HG03558 (cell line): ENCODE results near the gene SYT1.

Source experiments
- ATAC-seq: cut with Tn5 transposase; IDR thresholded peaks from one replicate; pipeline ENCODE4 v1.9.1; 2021; ENCODE audit warnings: moderate number of reproducible peaks; ENCODE audit not compliant: unreplicated experiment; ENCODE audit errors: extremely low read depth

The SYT1 gene

GRCh38 chr12:78888568-78888967, 24.0 kb downstream of the SYT1 start:
- ATAC-seq: peak; percentile 86

DNA sequence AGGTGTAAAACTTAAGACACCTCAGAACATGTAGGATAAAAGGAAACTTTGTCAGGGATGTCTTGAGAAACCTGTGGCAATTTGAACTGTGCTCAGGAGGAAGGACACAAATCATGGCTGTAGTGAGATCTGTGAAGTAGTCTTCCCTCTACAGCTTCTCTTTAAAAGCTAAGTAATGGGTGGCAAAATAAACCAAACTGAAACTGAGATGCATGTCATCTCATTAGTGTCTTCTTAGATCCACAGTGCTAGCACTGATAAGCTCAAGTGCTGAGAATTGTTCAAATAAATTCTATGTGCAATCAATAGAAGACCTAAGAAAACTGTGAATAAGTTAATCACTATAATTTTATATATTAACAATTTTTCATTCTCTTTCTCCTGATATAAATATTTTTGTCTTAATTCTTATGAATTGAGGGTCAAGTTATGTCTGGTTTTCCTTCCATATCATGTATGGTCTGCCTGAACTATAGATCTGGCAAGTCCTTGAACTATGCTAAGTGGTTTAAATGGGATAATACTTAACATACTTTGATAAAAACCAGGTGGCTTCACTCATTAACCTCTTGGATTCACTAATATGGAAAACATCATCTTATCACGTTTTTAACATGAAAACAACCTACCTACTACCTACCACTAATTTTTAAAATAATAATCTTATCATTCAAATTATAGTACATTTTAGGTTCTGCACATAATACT, 27.2 kb downstream of the SYT1 start:
- ATAC-seq: no peak

- ATAC-seq: no peak
Measured at GRCh38 chr12:78898416-78898815, 33.8 kb downstream of the SYT1 start.

- ATAC-seq: no peak
Measured at GRCh38 chr12:78914859-78915331, 50.3 kb downstream of the SYT1 start.

GRCh38 chr12:78916845-78917480, 52.4 kb downstream of the SYT1 start:
- no peak for ATAC-seq

- no peak for ATAC-seq
Measured at GRCh38 chr12:78917513-78917912, 52.9 kb downstream of the SYT1 start.

DNA sequence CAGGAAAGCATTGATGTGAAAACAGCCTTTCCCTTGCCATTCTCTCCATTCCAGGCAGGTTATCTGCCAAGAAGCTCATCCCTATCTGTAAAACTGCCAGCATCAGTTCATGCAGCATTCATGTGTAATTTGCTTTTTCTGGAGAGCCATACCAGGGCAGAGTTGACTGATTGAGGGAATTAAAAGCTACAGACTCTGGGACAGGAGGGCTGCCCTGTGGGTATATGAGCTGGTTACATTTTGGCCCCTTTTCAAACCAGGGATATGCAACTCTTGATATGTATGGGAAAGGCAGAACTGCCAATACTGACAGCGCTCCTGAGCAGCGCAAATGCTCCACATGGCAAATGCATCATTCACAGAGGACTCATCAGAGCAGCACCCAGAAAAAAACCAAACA, 53.7 kb downstream of the SYT1 start:
- ATAC-seq: no peak

DNA sequence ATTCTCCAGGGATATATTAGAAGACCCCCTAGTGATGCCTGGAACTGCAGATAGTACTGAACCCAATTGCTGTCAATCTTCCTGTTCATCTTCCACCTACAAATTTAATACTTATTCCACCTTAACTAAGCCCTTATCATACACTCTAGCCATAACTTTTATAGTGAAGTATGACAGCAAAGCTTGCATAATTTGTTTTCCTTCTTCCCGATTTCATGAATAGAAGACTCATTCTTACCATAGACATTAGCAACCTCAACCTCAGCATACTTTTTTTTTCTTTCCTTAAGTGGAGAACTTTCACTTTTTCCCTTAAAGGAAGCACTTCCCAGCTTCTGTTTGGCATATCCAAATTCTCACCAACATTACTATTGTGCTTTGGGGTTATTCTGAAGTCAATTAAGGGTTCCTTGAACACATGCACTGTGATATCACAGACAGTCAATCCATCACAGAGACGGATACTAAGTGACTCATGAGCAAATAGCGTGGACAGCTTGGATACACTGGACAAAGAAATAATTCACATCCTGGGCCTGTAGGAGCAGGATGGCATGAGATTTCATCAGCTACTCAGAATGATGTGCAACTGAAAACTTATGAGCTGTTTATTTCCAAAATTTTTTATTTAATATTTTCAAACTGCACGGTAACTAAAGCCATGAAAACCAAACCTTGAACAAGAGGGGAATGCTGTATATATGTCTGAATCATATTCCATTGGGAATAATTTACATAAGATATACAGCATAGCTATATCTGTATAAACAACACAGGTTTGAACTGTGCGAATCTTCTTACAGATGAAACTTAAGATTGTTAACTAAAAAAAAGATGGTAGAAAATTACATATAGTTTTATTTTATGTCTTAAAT, 63.9 kb downstream of the SYT1 start:
- ATAC-seq: no peak

DNA sequence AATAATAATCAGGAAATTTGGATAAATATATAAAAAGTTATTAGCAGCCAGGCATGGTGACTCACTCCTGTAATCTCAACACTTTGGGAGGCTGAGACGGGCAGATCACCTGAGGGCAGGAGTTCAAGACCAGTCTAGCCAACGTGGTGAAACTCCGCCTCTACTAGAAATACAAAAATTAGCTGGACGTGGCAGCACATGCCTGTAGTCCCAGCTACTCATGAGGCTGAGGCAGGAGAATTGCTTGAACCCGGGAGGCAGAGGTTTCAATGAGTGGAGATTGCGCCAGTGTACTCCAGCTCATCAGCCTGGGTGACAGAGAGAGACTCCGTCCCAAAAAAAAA, 64.5 kb downstream of the SYT1 start:
- no peak for ATAC-seq

DNA sequence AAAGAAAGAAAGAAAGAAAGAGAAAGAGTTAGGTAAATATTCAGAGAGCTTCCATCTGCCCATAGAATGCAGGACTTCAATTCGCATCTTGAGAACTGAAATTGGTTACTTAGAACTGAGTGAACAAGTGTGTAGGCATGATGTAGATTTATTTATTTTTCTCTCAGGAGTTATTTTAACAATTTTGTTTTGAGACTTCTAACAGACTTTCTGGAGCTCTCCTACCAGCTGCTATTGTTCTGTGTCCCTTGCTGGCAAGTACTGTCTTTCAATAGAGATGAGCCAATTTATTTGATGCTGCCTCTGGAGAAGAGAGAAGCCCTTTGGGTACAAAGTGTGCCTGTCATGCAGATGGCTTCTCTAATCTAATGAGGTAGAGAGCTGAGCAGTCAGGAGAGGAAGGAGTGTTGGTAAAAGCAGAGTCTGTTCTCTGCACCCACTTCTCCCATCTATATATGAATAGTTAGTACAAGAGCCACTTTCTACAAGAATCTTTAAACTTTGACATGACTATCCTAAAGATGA, 67.0 kb downstream of the SYT1 start:
- no peak for ATAC-seq

GRCh38 chr12:78933014-78933413, 68.4 kb downstream of the SYT1 start:
- no peak for ATAC-seq

DNA sequence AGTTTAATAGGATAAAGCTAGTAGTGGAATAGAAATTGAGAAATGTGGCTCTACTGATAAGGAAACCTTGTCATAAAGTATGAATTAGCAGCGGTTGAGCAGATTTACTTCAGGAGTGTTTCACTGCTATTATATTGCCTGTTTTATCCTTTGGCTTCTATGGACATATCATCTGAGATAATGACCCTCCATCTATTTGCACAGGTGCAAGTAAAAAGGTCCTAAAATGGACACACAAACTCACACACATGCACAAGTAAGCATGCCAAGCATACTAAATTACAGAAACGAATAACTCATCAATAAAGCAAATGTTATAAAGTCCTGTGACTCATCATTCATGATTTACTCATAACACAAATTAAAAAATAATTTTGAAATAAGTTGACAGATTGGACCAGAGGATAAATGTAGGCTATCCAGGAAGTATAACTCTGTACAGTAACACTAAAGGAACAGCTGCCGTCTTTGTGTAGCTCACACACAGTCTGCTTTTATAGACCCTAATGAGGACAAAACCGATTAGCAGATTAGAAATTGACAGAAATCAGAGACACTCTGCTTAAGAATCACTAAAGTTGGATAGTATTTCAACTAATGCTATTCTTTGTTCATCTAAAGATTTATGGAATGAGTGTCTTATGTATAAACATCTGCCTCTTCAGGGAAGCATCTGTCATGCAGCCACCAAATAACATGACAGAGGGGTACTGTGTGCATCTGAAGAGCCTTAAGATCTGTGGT, 73.9 kb downstream of the SYT1 start:
- ATAC-seq: no peak

GRCh38 chr12:78949532-78949931, 85.0 kb downstream of the SYT1 start:
- no peak for ATAC-seq

GRCh38 chr12:78951803-78952551, 87.4 kb downstream of the SYT1 start:
- no peak for ATAC-seq

DNA sequence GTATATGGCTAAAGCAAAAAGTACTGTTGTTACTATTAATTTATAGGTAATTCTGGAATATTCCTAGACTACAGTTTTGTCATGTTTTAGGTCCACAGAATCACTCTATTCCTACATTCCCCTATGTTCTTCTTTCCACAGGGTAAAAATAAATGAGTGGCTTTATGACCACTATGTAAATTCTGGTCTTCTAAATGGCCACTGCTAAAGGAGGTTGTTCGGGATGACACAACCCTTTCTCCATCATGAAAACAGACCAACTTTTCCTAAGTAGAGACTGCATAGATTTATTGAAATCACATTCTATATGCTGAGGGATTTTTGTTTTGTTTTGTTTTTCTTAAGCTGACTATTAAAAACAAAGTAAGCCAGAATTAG, 88.0 kb downstream of the SYT1 start:
- ATAC-seq: no peak

GRCh38 chr12:78958941-78959340, 94.4 kb downstream of the SYT1 start:
- no peak for ATAC-seq

GRCh38 chr12:78959556-78959955, 95.0 kb downstream of the SYT1 start:
- ATAC-seq: no peak

- no peak for ATAC-seq
Measured at GRCh38 chr12:78961171-78961570, 96.6 kb downstream of the SYT1 start.

DNA sequence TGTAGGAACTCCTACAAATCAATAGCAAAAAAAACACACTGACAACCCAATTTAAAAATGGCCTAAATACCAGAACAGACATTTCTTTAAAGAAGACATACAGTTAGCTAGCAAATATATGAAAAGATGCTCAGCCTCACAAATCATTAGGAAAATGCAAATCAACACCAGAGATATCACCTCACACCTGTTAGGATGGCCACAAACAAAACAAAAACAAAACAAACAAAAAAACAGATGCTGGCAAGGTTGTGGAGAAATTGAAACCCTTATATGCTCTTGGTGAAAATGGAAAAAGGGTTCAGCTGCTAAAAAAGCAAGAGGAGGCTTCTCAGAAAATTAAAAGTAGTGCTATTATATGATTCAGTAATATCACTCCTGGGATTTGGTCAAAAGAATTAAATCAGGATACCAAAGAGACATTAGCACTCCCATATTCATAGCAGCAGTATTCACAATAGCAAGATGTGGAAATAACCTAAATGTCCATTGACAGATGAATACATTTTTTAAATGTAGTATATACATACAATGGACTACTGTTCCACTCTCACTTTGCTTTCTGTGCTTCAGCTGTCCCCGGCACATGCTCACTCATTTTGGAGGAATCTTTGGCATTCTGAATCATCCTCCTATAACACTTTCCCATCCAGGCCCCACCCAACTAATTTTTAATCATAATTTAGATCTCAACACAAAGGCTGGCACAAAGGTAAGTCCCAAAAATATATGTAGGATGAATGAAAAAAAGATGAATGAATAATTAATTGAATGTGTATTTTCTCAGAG, 99.1 kb downstream of the SYT1 start:
- ATAC-seq: no peak
